Brain microvascular endothelial cell (primary cell): Measurements from ENCODE around the gene ADNP2.

Source experiments
- DNase-seq: peaks from one replicate; pipeline ENCODE4 v3.0.0-alpha.2; 2020
- H3K27ac ChIP-seq: fragments of 250-450 bp; sonication (Bioruptor Pico); 2 replicates; pipeline ENCODE4 v1.5.1; 2020; ENCODE audit warnings: mild to moderate bottlenecking, moderate library complexity
- H3K27me3 ChIP-seq: fragments of 250-450 bp; sonication (Bioruptor Pico); replicated peaks from 2 replicates; pipeline ENCODE4 v1.5.1; 2020; ENCODE audit warnings: mild to moderate bottlenecking
- H3K36me3 ChIP-seq: fragments of 250-450 bp; sonication (Bioruptor Pico); replicated peaks from 2 replicates; pipeline ENCODE4 v1.5.1; 2020; ENCODE audit warnings: mild to moderate bottlenecking
- H3K4me3 ChIP-seq: 2 replicates; pipeline ENCODE4 v1.5.1; 2011; ENCODE audit warnings: low read depth, mild to moderate bottlenecking, control low read depth, low read length, moderate library complexity
- CTCF ChIP-seq: IDR thresholded peaks from 2 replicates; pipeline ENCODE4 v1.5.1; 2011; ENCODE audit warnings: low read depth, mild to moderate bottlenecking, moderate library complexity, low read length, control low read depth, inconsistent platforms; ENCODE audit errors: missing control alignments
- in situ Hi-C: cut with HindIII; loops from 2 replicates; pipeline ENCODE4 v1.10.0; 2017; ENCODE audit warnings: low sequenced_read_pairs, low pct_ligation_motif_present

ADNP2 gene

GRCh38 chr18:80140455-80140985, 31.5 kb downstream of the ADNP2 start:
- H3K4me3 ChIP-seq = no peak overlapping the region
- in situ Hi-C loops = no loop called here
- no peak for TF ChIP-seq CTCF
- DNase-seq = no peak
- no peak overlapping the region for H3K27ac ChIP-seq
- H3K36me3 ChIP-seq = peaks cover 35% of the 10 kb centered on the region
- no peaks in the 10 kb centered on the region for H3K27me3 ChIP-seq

- in situ Hi-C loops = no loop called here
- Histone ChIP-seq H3K36me3 (peaks cover 9% of the 10 kb centered on the region), H3K27ac (no peak overlapping the region), H3K27me3 (no peaks in the 10 kb centered on the region), H3K4me3 (no peak overlapping the region)
- TF ChIP-seq CTCF = no peak
- DNase-seq = peak; percentile 35
Observed at GRCh38 chr18:80143881-80144280, 34.8 kb downstream of the ADNP2 start.

GRCh38 chr18:80145196-80145804, 36.2 kb downstream of the ADNP2 start:
- no peak for TF ChIP-seq CTCF
- peaks cover 1% of the 10 kb centered on the region for H3K36me3 ChIP-seq
- DNase-seq = no peak
- in situ Hi-C loops = no loop called here
- H3K27ac ChIP-seq = no peak overlapping the region
- no peaks in the 10 kb centered on the region for H3K27me3 ChIP-seq
- no peak overlapping the region for H3K4me3 ChIP-seq

GRCh38 chr18:80147037-80147417, 38.0 kb downstream of the ADNP2 start:
- Histone ChIP-seq H3K27me3 (no peaks in the 10 kb centered on the region), H3K27ac (no peak overlapping the region), H3K36me3 (no peaks in the 10 kb centered on the region), H3K4me3 (peak overlapping the region; percentile 73)
- TF ChIP-seq CTCF = no peak
- no peak for DNase-seq
- in situ Hi-C loops = no loop called here

- Histone ChIP-seq H3K4me3 (peak overlapping the region; percentile 73), H3K36me3 (no peaks in the 10 kb centered on the region), H3K27ac (no peak overlapping the region), H3K27me3 (no peaks in the 10 kb centered on the region)
- in situ Hi-C loops = no loop called here
- peak; percentile 80 for DNase-seq
- TF ChIP-seq CTCF = no peak
Observed at GRCh38 chr18:80147418-80148325, 38.6 kb downstream of the ADNP2 start.
